Large intestine (tissue), 12 donors: Measurements from ENCODE around the gene KRTAP10-10. TPM values are rescaled to one million over a fixed set of nuclear protein-coding genes. Genes with fewer than 3 reads are reported as not detected.
"Not testable (repeated sequence)": the region's sequence is repeated elsewhere in the genome, so short reads cannot be mapped to it uniquely, and the experiment has no call there.

Source experiments
- DNase-seq, 2 donors: peaks; one replicate each; pipeline versions ENCODE4 v3.0.0 to v3.0.0-alpha.2; 2013
- H3K27ac ChIP-seq: one replicate; pipeline ENCODE4 v1.5.1; 2013; ENCODE audit warnings: low read length
- H3K27me3 ChIP-seq: 2 replicates; pipeline ENCODE4 v1.6.1; 2013; ENCODE audit warnings: low read length; ENCODE audit not compliant: control insufficient read depth, insufficient read depth
- H3K36me3 ChIP-seq: 2 replicates; pipeline ENCODE4 v1.6.1; 2013; ENCODE audit warnings: low read length; ENCODE audit not compliant: control insufficient read depth, insufficient read depth
- H3K4me1 ChIP-seq: one replicate; pipeline ENCODE4 v1.6.1; 2013; ENCODE audit warnings: low read length; ENCODE audit not compliant: control insufficient read depth, insufficient read depth
- H3K4me3 ChIP-seq: one replicate; pipeline ENCODE4 v1.5.1; 2013; ENCODE audit warnings: low read length
- H3K9me3 ChIP-seq: one replicate; pipeline ENCODE4 v1.6.1; 2013; ENCODE audit warnings: mild to moderate bottlenecking, low read depth, low read length, moderate library complexity; ENCODE audit not compliant: control insufficient read depth
- WGBS: methylation state at CpG from one replicate; pipeline ENCODE4 v1.1.5; 2013; ENCODE audit warnings: low lambda C conversion rate; ENCODE audit not compliant: insufficient coverage; 5-methylcytosine and 5-hydroxymethylcytosine counted together
- long read RNA-seq, 11 donors: transcript quantifications; one replicate each; lab custom pipeline, GENCODE V29; 2026
- polyA plus RNA-seq: library from polyadenylated mRNA; unstranded; fragments of 120-200 nt; gene quantifications from one replicate; pipeline ENCODE4 v1.2.1, GENCODE V29; 2013

The KRTAP10-10 gene
- not detected for polyA plus RNA-seq
- long read RNA-seq, donor 1: 0 reads
- long read RNA-seq, donor 2: 0 reads
- long read RNA-seq, donor 3: 0 reads
- long read RNA-seq, donor 4: 0 reads
- long read RNA-seq, donor 5: 0 reads
- long read RNA-seq, donor 6: 0 reads
- long read RNA-seq, donor 7: 0 reads
- long read RNA-seq, donor 8: 0 reads
- long read RNA-seq, donor 9: 0 reads
- long read RNA-seq, donor 10: 0 reads
- long read RNA-seq, donor 11: 0 reads

- Histone ChIP-seq H3K27me3 (no peaks in the 10 kb centered on the region), H3K36me3 (no peaks in the 10 kb centered on the region), H3K27ac (no peak within 1 kb of the TSS), H3K4me3 (no peak within 1 kb of the TSS), H3K9me3 (no peaks in the 10 kb centered on the region), H3K4me1 (no peaks in the 10 kb centered on the region)
- DNase-seq: no peak
- no CpG with 5 or more reads among the region's 21 CpGs for WGBS
Observed at GRCh38 chr21:44637018-44637850, at the start of gene KRTAP10-10. Gene KRTAP10-10 (plus strand): TSS chr21:44637356. CDS start chr21:44637418, 62 bp downstream.

- Histone ChIP-seq H3K4me1 (no peaks in the 10 kb centered on the region), H3K27me3 (no peaks in the 10 kb centered on the region), H3K9me3 (peaks cover 4% of the 10 kb centered on the region), H3K27ac (no peak overlapping the region), H3K4me3 (no peak overlapping the region), H3K36me3 (no peaks in the 10 kb centered on the region)
- DNase-seq: no peak
- WGBS: no CpG with 5 or more reads among the region's 2 CpGs
Observed at GRCh38 chr21:44589094-44589493, 48.1 kb upstream of the KRTAP10-10 start.

- Histone ChIP-seq H3K27me3 (no peaks in the 10 kb centered on the region), H3K4me3 (no peak overlapping the region), H3K36me3 (no peaks in the 10 kb centered on the region), H3K27ac (no peak overlapping the region), H3K4me1 (no peaks in the 10 kb centered on the region), H3K9me3 (peaks cover 4% of the 10 kb centered on the region)
- no peak for DNase-seq
- WGBS: no CpG with 5 or more reads among the region's 24 CpGs
Observed at GRCh38 chr21:44589586-44590305, 47.4 kb upstream of the KRTAP10-10 start.

- H3K9me3 ChIP-seq: peaks cover 4% of the 10 kb centered on the region
- no peaks in the 10 kb centered on the region for H3K4me1 ChIP-seq
- H3K27ac ChIP-seq: no peak overlapping the region
- WGBS: no CpG with 5 or more reads among the region's 10 CpGs
- H3K27me3 ChIP-seq: no peaks in the 10 kb centered on the region
- DNase-seq: no peak
- no peaks in the 10 kb centered on the region for H3K36me3 ChIP-seq
- no peak overlapping the region for H3K4me3 ChIP-seq
Observed at GRCh38 chr21:44590311-44590721, 46.8 kb upstream of the KRTAP10-10 start.

- WGBS: no CpG with 5 or more reads among the region's 19 CpGs
- DNase-seq, H3K4me3 ChIP-seq, H3K27ac ChIP-seq, H3K27me3 ChIP-seq, H3K9me3 ChIP-seq, H3K36me3 ChIP-seq, H3K4me1 ChIP-seq: not testable (repeated sequence)
Observed at GRCh38 chr21:44590897-44591800, 46.0 kb upstream of the KRTAP10-10 start.

GRCh38 chr21:44591801-44592130 is 45.4 kb upstream of the KRTAP10-10 start:
- not testable (repeated sequence) for H3K36me3 ChIP-seq, H3K27ac ChIP-seq, H3K4me3 ChIP-seq, DNase-seq, H3K27me3 ChIP-seq, H3K4me1 ChIP-seq, H3K9me3 ChIP-seq
- no CpG with 5 or more reads among the region's 4 CpGs for WGBS

- H3K36me3 ChIP-seq: no peaks in the 10 kb centered on the region
- no peak within 1 kb of the TSS for H3K27ac ChIP-seq
- H3K9me3 ChIP-seq: no peaks in the 10 kb centered on the region
- no peaks in the 10 kb centered on the region for H3K4me1 ChIP-seq
- peaks cover 3% of the 10 kb centered on the region for H3K27me3 ChIP-seq
- no peak for DNase-seq
- no CpG with 5 or more reads among the region's 33 CpGs for WGBS
- H3K4me3 ChIP-seq: no peak within 1 kb of the TSS
Observed at GRCh38 chr21:44592446-44593311, 44.5 kb upstream of the KRTAP10-10 start, which contains the start of gene KRTAP10-6. Gene KRTAP10-6 (minus strand): TSS chr21:44592505. CDS start chr21:44592484, 21 bp downstream.

GRCh38 chr21:44593598-44594405 is 43.4 kb upstream of the KRTAP10-10 start:
- no peaks in the 10 kb centered on the region for H3K4me1 ChIP-seq
- 63% methylated on average over 1 of the region's 20 CpGs for WGBS
- peaks cover 3% of the 10 kb centered on the region for H3K27me3 ChIP-seq
- peaks cover under 1% of the 10 kb centered on the region for H3K9me3 ChIP-seq
- H3K36me3 ChIP-seq: no peaks in the 10 kb centered on the region
- H3K27ac ChIP-seq: no peak overlapping the region
- DNase-seq: no peak
- no peak overlapping the region for H3K4me3 ChIP-seq
